ENCODE results near the gene RMND5A. TPM values are rescaled to one million over a fixed set of nuclear protein-coding genes. Genes with fewer than 3 reads are reported as not detected.

RMND5A gene, protein sequence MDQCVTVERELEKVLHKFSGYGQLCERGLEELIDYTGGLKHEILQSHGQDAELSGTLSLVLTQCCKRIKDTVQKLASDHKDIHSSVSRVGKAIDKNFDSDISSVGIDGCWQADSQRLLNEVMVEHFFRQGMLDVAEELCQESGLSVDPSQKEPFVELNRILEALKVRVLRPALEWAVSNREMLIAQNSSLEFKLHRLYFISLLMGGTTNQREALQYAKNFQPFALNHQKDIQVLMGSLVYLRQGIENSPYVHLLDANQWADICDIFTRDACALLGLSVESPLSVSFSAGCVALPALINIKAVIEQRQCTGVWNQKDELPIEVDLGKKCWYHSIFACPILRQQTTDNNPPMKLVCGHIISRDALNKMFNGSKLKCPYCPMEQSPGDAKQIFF
- 17.8 and 20.6 TPM in 2 replicates for total RNA-seq

DNA sequence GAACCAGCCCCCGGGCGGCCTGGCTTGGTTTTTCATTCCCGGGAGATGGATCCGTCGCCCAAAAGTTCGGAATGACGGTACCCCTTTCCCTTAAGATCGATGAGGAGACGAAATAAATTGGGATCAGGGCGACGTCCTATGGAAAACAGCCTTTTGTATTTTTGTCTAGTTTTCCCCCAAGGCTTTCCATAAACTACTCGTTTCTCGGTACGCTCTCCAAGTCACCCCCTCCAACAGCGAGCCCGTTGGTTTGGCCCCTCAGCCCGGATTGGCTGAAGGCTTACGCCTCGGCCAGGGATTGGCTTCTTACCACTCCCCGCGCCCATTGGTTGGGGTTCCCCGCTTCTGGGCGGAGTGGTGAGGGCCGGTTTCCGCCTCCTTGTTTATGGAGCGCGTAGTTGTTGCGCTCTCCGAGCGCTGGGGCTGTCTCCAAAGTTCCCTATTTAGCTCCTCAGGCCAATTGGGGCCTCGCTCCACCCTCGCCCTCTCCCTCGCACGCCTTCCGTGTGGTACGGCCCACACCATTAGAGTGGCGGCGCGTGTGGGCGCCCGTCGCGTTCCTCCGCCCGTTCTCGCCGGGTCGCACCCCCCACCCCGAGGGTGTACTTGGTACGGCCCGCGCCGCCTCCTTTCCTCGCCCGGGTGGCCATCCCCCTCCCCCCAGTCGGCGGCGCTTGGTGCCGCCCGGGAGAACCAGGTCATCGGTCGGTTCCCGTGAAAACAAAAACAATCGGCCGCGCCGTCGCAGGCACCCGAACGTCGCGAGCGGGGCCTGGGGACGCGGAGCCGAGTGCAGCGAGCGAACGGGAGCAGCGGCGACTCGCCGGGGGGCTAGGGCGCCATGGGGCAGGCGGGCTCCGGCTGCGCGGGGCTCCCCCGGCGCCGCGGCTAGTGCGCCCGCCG is at the start of gene RMND5A:
RMND5A (plus strand) TSS at position 655 of the 903 bp plus-strand sequence. CDS start 377 bp downstream, outside the sequence.

DNA sequence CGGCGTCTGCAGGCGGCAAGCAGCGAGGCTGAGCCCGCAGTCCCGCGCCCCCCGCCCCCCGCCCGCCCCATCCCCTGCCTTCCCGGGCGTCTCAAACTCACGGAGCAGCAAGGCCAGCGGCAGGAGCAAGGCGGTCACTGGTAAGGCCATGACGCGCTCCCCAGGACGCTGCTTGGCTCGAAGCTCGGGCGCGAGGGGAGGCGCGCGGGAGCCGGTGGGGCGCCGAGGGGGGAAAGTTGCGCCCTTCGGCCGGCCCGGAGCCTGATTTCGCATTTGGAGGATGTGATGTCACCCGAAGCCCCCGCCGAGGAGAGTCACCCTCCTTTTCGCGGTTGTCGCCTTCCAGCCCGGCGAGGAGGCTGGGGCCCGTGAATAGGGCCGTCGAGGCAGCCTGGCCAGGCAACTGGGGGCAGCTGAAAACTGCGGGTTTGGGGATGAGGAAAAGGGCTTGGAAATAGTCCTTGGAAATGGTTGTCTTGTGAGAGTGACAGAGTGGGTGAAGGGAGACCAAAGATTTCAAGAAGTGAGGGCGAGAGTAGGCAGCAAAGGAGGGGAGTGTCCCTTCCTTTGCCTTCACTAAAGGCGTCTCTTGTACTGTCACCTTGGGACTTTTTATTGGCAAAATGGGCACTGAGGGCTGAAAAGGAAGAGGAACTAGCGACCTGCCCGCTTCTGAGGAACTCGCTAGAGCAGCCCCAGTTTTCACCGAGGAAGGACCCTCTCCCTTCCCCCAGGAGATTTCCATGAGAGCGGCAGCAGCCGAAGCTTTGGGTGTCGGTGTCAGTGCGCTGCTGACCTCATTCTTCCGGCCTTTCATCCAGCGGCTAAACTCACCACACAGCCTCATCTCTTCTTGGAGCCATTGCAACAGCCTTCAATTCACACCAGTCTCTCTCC is 70.8 kb downstream of the RMND5A start, which contains the start of gene CD8A:
CD8A (minus strand) TSS at position 238 of the 897 bp plus-strand sequence; CDS start at position 150, 88 bp downstream.

Other genes starting within 250 kb of the RMND5A start
- gene CHMP3, start 156.8 kb upstream of the RMND5A start, total RNA-seq: 91.6 and 117 TPM in 2 replicates
- gene RNF103, start 96.4 kb upstream of the RMND5A start, total RNA-seq: 18.1 and 24.1 TPM in 2 replicates
- 0.07 TPM in 1 of 2 replicates, not detected in the other for gene CD8A, start 70.6 kb downstream of the RMND5A start, total RNA-seq
- gene CD8B, start 141.6 kb downstream of the RMND5A start, total RNA-seq: not detected in 2 replicates
- 0.53 and 3.5 TPM in 2 replicates for gene RGPD1, start 221.8 kb downstream of the RMND5A start, total RNA-seq